Gastroesophageal sphincter (tissue), 4 donors: Measurements from ENCODE around the gene MISP3. TPM values are rescaled to one million over a fixed set of nuclear protein-coding genes. Genes with fewer than 3 reads are reported as not detected.
"Not testable (repeated sequence)": the region's sequence is repeated elsewhere in the genome, so short reads cannot be mapped to it uniquely, and the experiment has no call there.

Experiments used
- ATAC-seq: fragments of 150-250 bp; one replicate; pipeline ENCODE4 v1.9.1; 2016; ENCODE audit warnings: mild to moderate bottlenecking, moderate library complexity
- H3K27ac ChIP-seq, 4 donors: fragments of 200-600 bp; sonication (generic) in 3 of 4; 1 replicate in 3 of 4; 2 replicates in 1 of 4; pipeline ENCODE4 v1.5.1; 2016 to 2019
- H3K27me3 ChIP-seq: fragments of 200-600 bp; sonication (generic); one replicate; pipeline ENCODE4 v1.5.1; 2019
- H3K36me3 ChIP-seq, 2 donors: fragments of 200-600 bp; sonication (generic); one replicate each; pipeline ENCODE4 v1.5.1; 2019; ENCODE audit warnings: control low read depth in 1 of 2
- H3K4me1 ChIP-seq, 3 donors: fragments of 200-600 bp; sonication (generic); 1 replicate in 2 of 3; 2 replicates in 1 of 3; pipeline ENCODE4 v1.5.1; 2016 to 2019; ENCODE audit warnings: control low read depth in 2 of 3
- H3K4me3 ChIP-seq, 2 donors: fragments of 200-600 bp; sonication (generic); one replicate each; pipeline ENCODE4 v1.5.1; 2019; ENCODE audit warnings: mild to moderate bottlenecking in 1 of 2, moderate library complexity in 1 of 2
- H3K9me3 ChIP-seq, 3 donors: fragments of 200-600 bp; sonication (generic); one replicate each; pipeline ENCODE4 v1.5.1; 2017 to 2019; ENCODE audit warnings: control low read depth in 2 of 3
- EP300 ChIP-seq: sonication (generic); formaldehyde crosslinking; IDR thresholded peaks from one replicate; pipeline ENCODE4 v1.6.1; 2017; ENCODE audit warnings: antibody characterized with exemption, mild to moderate bottlenecking
- POLR2A ChIP-seq, 2 donors: fragments of 450-650 bp; IDR thresholded peaks; one replicate each; pipeline ENCODE4 v1.6.1; 2017; ENCODE audit warnings: antibody characterized with exemption in 2 of 2, mild to moderate bottlenecking in 2 of 2, moderate library complexity in 1 of 2
- POLR2AphosphoS5 ChIP-seq: sonication (generic); formaldehyde crosslinking; IDR thresholded peaks from one replicate; pipeline ENCODE4 v1.6.1; 2017; ENCODE audit warnings: antibody characterized with exemption
- WGBS, 2 donors: methylation state at CpG; one replicate each; pipeline ENCODE4 v1.1.5; 2018; ENCODE audit warnings: low coverage in 1 of 2; 5-methylcytosine and 5-hydroxymethylcytosine counted together
- total RNA-seq, 4 donors: library from RNA; depleted of rRNA; stranded (reverse); fragments of >200 nt; gene quantifications; one replicate each; pipeline ENCODE4 v1.1.0, GENCODE V29; 2016
- TF ChIP-seq, protein P1 (sequence below), 4 experiments: fragments of 200-600 bp in 2 of 4; fragments of 450-650 bp in 2 of 4; sonication (generic) in 1 of 4; IDR thresholded peaks; one replicate each; pipeline ENCODE4 v1.5.1; 2017 to 2019; ENCODE audit warnings: antibody characterized with exemption in 4 of 4, mild to moderate bottlenecking in 2 of 4, moderate library complexity in 2 of 4

MISP3 gene
- total RNA-seq: 1 to 10 TPM; 2.7 to 9.5 (median 5.6) TPM

DNA sequence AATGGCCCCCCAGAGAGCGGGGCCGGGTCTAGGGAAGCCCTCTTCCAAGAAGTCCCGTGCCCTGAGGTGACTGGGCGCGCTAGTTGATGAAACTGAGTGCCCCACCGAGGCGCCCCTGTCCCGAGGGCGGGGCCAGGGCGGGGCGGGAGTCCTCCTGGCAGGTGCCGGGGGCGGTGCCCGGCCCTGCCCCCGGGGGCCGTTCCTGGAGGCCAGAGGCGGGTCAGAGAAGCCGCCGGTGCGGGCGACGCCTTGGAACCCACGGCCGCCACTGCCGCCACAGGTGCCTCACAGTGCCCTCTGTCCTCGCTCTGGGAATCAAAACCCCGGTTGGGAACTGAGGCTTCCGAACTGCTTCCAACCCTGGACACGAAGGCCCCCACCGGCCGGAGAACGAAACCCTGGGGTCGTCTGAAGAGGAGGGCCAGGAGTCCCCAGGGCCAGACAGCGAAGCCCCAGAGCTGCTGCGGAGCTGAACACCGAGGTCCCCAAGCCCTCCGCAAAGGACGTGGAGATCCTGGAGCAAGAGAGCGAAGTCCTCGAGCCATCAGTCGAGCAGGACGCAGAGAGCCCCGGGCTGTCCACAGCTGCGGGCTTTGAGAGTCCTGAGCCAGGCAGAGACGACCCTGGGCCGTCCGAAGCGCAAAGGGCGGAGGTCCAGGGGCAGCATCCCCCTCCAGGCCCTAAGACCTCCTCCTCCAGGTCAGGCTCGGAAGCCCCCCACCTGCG is at the start of gene MISP3:
TSS of gene MISP3 (plus strand) at position 252 of the 726 bp plus-strand sequence. CDS start 524 bp downstream, outside the sequence.
- H3K4me3 ChIP-seq: peak within 1 kb of the TSS; percentile 41 to 67
- no peaks in the 10 kb centered on the region for H3K36me3 ChIP-seq
- TF ChIP-seq EP300 (no peak), POLR2A (IDR thresholded peaks at IDR 0.05) (no peak), POLR2AphosphoS5 (no peak)
- TF ChIP-seq, protein P1, sequence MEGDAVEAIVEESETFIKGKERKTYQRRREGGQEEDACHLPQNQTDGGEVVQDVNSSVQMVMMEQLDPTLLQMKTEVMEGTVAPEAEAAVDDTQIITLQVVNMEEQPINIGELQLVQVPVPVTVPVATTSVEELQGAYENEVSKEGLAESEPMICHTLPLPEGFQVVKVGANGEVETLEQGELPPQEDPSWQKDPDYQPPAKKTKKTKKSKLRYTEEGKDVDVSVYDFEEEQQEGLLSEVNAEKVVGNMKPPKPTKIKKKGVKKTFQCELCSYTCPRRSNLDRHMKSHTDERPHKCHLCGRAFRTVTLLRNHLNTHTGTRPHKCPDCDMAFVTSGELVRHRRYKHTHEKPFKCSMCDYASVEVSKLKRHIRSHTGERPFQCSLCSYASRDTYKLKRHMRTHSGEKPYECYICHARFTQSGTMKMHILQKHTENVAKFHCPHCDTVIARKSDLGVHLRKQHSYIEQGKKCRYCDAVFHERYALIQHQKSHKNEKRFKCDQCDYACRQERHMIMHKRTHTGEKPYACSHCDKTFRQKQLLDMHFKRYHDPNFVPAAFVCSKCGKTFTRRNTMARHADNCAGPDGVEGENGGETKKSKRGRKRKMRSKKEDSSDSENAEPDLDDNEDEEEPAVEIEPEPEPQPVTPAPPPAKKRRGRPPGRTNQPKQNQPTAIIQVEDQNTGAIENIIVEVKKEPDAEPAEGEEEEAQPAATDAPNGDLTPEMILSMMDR (IDR thresholded peaks at IDR 0.05): no peak
- H3K27ac ChIP-seq: peak within 1 kb of the TSS; percentile 71 to 95 (median 90)
- peaks cover 0 to 46% (median 19%) of the 10 kb centered on the region in 3 donors for H3K4me1 ChIP-seq
- no CpG with 5 or more reads among the region's 51 CpGs for WGBS, 2 donors
- H3K9me3 ChIP-seq: no peaks in the 10 kb centered on the region
- H3K27me3 ChIP-seq: no peaks in the 10 kb centered on the region
- peak; percentile 8 for ATAC-seq

DNA sequence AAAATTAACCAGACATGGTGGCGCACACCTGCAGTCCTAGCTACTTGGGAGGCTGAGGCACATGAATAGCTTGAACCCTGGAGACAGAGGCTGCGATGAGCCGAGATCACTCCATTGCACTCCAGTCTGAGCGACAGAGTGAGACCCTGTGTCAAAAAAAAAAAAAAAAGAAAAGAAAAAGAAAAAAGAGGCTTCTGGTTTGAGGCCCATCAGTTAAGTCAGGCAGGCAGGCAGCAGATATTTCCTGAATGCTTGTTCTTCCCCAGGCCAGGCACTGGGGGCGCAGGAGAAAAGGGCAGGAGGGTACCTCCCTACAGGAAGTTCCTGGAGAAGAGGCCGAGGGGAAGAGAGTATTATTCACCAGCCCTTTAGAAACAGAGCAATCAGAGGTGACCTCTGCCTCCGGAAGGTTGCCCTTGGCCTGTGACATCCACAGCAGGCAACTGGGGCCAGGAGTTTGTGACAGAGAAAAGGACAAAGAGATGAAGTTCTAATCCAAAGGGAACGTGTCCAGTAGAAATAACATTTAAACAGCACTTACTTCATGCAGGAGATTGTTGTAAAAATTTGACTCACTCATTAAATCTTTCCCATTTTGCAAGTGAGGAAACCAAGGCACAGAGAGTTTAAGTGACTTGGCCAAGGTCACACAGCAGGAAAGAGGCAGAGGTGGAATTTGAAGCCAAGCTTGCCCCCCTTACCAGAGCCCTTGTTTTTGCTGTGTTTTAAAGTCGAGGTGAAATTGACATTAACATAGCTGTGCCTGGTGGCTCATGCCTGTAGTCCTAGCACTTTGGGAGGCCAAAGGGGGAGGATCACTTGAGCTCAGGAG is 49.0 kb upstream of the MISP3 start:
- Histone ChIP-seq H3K27ac (no peak overlapping the region), H3K9me3 (no peaks in the 10 kb centered on the region), H3K27me3 (peaks cover 11% of the 10 kb centered on the region), H3K36me3 (no peaks in the 10 kb centered on the region), H3K4me1 (no peaks in the 10 kb centered on the region), H3K4me3 (no peak overlapping the region)
- no peak for TF ChIP-seq EP300
- no peak for TF ChIP-seq POLR2AphosphoS5
- TF ChIP-seq, protein P1 (IDR thresholded peaks at IDR 0.05): peak in 1 of 4 experiments; percentile 26
- ATAC-seq: peak; percentile 72
- 27 to 53% methylated on average over 3 to 9 of the region's 9 CpGs for WGBS, 2 donors

DNA sequence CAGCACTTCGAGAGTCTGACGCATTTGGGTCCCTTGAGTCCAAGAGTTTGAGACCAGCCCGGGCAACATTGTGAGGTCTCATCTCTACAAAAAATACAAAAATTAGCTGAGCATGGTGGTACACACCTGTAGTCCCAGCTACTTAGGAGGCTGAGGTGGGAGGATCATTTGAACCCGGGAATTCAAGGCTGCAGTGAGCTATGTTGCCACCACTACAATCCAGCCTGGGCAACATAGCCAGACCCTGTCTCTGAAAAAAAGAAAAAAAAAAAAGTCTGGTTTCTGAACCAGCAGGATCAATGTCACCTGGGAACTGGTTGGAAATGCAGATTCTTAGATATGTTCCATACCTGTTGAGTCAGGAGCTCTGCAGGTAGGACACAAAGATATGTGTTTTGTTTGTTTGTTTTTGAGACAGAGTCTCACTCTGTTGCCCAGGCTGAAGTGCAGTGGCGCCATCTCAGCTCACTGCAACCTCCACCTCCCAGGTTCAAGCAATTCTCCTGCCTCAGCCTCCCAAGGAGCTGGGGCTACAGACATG is 45.9 kb upstream of the MISP3 start:
- peaks cover 26% of the 10 kb centered on the region for H3K27me3 ChIP-seq
- H3K4me3 ChIP-seq, H3K4me1 ChIP-seq, H3K36me3 ChIP-seq, H3K27ac ChIP-seq, ATAC-seq, H3K9me3 ChIP-seq: not testable (repeated sequence)
- 81 to 100% methylated on average over 1 to 3 of the region's 5 CpGs for WGBS, 2 donors

DNA sequence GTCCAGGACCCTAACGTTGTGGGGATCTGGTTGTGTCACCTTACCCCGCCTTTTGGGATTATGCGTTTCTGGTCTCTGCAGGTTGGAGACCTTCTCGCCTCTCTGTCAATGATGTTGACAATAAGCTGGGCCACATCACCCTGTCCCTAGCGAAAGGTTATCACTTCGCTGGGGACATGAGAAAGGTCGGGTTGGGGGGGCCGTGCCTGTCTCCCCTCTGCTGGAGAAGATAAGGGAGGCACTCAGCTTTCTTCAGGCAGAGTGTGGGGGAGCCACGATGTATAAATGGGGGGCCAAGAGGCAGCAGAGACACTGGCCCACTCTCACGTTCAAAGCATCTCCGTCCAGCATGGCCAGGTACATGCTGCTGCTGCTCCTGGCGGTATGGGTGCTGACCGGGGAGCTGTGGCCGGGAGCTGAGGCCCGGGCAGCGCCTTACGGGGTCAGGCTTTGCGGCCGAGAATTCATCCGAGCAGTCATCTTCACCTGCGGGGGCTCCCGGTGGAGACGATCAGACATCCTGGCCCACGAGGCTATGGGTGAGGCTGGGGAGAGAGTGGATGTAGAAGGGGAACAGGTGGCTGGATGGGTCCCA is 44.6 kb upstream of the MISP3 start, which contains the start of gene RLN3:
TSS of gene RLN3 (plus strand) at position 293 of the 595 bp plus-strand sequence. CDS start at position 350, 57 bp downstream.
- Histone ChIP-seq H3K4me1 (peaks cover 0 to 15% (median 8%) of the 10 kb centered on the region in 3 donors), H3K27ac (no peak within 1 kb of the TSS), H3K9me3 (no peaks in the 10 kb centered on the region), H3K4me3 (no peak within 1 kb of the TSS), H3K36me3 (no peaks in the 10 kb centered on the region), H3K27me3 (peaks cover 32% of the 10 kb centered on the region)
- TF ChIP-seq, protein P1 (IDR thresholded peaks at IDR 0.05): no peak
- TF ChIP-seq POLR2A (IDR thresholded peaks at IDR 0.05): no peak
- no peak for TF ChIP-seq POLR2AphosphoS5
- no peak for TF ChIP-seq EP300
- no peak for ATAC-seq
- 50 to 60% methylated on average over 8 to 18 of the region's 24 CpGs for WGBS, 2 donors

DNA sequence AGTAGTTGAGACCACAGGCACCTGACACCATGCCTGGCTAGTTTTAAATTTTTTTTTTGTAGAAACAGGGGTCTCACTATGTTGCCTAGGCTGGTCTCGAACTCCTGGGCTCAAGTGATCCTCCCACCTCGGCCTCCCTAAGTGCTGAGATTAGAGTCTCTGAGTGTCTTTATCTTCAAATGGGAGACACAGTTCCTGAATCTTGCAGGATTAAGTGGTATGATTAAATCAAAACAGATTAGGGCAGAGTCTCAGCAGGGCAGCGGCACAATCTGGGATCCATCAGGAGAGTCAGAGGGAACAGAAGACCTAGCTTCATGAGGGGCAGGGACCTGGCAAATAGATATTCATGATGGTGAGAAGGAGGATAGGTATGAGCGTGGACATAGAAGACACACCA is 43.7 kb upstream of the MISP3 start:
- no peak overlapping the region for H3K4me3 ChIP-seq
- no peaks in the 10 kb centered on the region for H3K9me3 ChIP-seq
- H3K27me3 ChIP-seq: peaks cover 41% of the 10 kb centered on the region
- ATAC-seq: no peak
- no peak overlapping the region for H3K27ac ChIP-seq
- no peaks in the 10 kb centered on the region for H3K36me3 ChIP-seq
- 63 to 67% methylated on average over 1 to 2 of the region's 4 CpGs for WGBS, 2 donors
- TF ChIP-seq POLR2AphosphoS5 (no peak), POLR2A (IDR thresholded peaks at IDR 0.05) (no peak), EP300 (no peak)
- TF ChIP-seq, protein P1 (IDR thresholded peaks at IDR 0.05): no peak
- peaks cover 0 to 15% (median 8%) of the 10 kb centered on the region in 3 donors for H3K4me1 ChIP-seq
